Activated naive CD8-positive, alpha-beta T cell treated with anti-CD3 and anti-CD28 coated beads, Interleukin-2, amount 10 ng/mL, durations not matched to agents 7 days and 5 days (primary cell): ENCODE data around the gene ZNF326. TPM values are rescaled to one million over a fixed set of nuclear protein-coding genes. Genes with fewer than 3 reads are reported as not detected.
"Not testable (repeated sequence)": the region's sequence is repeated elsewhere in the genome, so short reads cannot be mapped to it uniquely, and the experiment has no call there.

Experiments
- ATAC-seq: fragments of 150-1000 bp; cut with Tn5 transposase; one replicate; pipeline ENCODE4 v1.10.0; 2021; ENCODE audit warnings: low read depth, moderate library complexity
- POLR2A ChIA-PET: fragments of 350-600 bp; sonication (Branson Sonifier 250); formaldehyde crosslinking; loops from one replicate; lab custom pipeline; 2021; ENCODE audit warnings: antibody characterized with exemption; lab: Charles Lee
- DNase-seq: peaks from one replicate; pipeline ENCODE4 v3.0.0; 2021
- H3K27ac Mint-ChIP-seq: one replicate; pipeline ENCODE4 v1.8.0; 2022; ENCODE audit warnings: mild to moderate bottlenecking, mixed read lengths
- H3K27me3 Mint-ChIP-seq: one replicate; pipeline ENCODE4 v1.8.0; 2022; ENCODE audit warnings: mild to moderate bottlenecking, moderate library complexity, mixed read lengths
- H3K36me3 Mint-ChIP-seq: one replicate; pipeline ENCODE4 v1.8.0; 2021; ENCODE audit warnings: mild to moderate bottlenecking, mixed read lengths
- H3K4me1 Mint-ChIP-seq: one replicate; pipeline ENCODE4 v1.8.0; 2021; ENCODE audit warnings: mixed read lengths
- H3K4me3 Mint-ChIP-seq: one replicate; pipeline ENCODE4 v1.8.0; 2022; ENCODE audit warnings: mild to moderate bottlenecking, moderate library complexity, mixed read lengths
- H3K9me3 Mint-ChIP-seq: one replicate; pipeline ENCODE4 v1.8.0; 2021; ENCODE audit warnings: mixed read lengths
- total RNA-seq, 2 experiments: library from RNA; stranded (reverse); gene quantifications; one replicate each; pipeline ENCODE4 v1.2.3, GENCODE V29; 2021

ZNF326 gene
- total RNA-seq, 2 experiments from 2014 or later = 18.1 to 18.2 TPM

DNA sequence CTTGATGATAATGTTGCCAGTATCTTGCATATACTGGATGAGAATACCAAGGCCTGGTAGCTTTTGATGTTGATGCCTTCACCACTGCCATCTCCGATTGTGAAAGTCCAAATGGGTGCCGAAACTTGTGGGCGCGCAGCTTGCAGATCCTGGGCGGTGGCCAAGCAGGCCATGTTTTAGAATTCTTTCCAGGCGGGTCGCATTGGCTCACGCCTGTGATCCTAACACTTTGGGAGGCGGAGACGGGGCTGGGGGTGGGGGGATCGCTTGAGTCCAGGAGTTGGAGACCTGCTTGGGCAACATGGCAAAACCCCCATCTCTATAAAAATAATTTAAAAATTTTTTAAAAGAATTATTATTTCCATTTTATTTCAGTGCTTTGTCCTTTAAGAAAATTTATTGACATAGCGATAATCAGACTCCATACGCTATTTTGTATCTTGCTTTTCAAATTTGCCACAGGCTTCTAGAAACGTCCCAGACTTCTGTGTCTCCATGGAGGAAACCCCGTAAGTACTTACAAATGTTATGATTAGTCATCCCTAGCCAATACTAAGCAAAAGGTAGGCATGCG is 592 bp upstream of the ZNF326 start:
- Mint-ChIP-seq H3K27ac (peak overlapping the region; percentile 92), H3K4me1 (peaks cover 19% of the 10 kb centered on the region), H3K36me3 (peaks cover 9% of the 10 kb centered on the region), H3K4me3 (peak overlapping the region; percentile 91), H3K27me3 (peaks cover 9% of the 10 kb centered on the region), H3K9me3 (no peaks in the 10 kb centered on the region)
- no peak for ATAC-seq
- POLR2A ChIA-PET = interaction anchor here (1.0 to 1.1 kb wide), 2 partner anchors 151 to 382 kb away, joined by 3 to 4 read pairs; no protein-coding TSS in a partner anchor
- DNase-seq = no peak

DNA sequence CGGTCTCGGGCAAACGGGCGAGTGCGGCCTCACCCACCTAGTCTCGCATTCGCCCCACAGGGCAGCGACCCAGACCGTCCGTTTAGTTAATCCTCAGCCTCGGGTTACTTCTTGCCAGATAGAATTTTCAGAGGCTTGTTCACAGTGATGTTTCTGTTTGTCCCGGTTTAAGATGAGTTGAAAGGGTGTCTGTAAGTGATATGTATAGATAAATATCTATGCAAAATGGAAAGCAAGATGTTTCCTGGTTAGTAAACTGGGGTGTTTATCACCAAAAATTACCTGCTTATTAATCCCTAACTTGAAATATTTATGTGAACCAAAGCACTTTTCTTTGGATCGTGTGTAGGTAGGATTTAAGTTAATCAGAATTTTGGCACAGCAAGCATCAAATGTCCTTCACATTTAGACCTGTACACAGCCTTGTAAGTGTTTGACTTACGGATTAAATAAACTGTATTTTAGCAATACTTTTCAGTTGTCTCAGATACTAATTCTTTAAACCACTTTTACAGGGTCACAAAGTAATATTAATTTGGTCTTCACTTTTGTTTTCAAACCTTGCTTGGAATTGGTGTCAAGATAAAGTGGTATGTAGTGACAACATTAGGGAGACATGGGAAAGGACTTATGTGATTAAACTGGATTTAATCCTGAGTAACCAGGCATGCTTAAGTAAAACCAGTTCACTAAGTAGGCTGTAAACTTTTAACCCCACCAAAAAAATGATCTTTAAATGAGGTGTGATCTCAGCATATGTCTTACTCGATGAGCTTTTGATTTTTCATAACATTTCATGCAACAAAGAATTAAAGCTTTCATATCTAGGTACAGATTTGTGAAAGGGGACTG is 914 bp downstream of the ZNF326 start:
- H3K4me1 Mint-ChIP-seq = peaks cover 24% of the 10 kb centered on the region
- peaks cover 5% of the 10 kb centered on the region for H3K27me3 Mint-ChIP-seq
- ATAC-seq = no peak
- peak overlapping the region; percentile 96 for H3K27ac Mint-ChIP-seq
- H3K36me3 Mint-ChIP-seq = peaks cover 11% of the 10 kb centered on the region
- H3K9me3 Mint-ChIP-seq = no peaks in the 10 kb centered on the region
- POLR2A ChIA-PET = interaction anchor here (0.6 to 1.1 kb wide), 4 partner anchors 145 to 384 kb away, joined by 3 to 4 read pairs (median 3); partner anchors contain the start of gene LRRC8D
- DNase-seq = no peak
- H3K4me3 Mint-ChIP-seq = peak overlapping the region; percentile 97

DNA sequence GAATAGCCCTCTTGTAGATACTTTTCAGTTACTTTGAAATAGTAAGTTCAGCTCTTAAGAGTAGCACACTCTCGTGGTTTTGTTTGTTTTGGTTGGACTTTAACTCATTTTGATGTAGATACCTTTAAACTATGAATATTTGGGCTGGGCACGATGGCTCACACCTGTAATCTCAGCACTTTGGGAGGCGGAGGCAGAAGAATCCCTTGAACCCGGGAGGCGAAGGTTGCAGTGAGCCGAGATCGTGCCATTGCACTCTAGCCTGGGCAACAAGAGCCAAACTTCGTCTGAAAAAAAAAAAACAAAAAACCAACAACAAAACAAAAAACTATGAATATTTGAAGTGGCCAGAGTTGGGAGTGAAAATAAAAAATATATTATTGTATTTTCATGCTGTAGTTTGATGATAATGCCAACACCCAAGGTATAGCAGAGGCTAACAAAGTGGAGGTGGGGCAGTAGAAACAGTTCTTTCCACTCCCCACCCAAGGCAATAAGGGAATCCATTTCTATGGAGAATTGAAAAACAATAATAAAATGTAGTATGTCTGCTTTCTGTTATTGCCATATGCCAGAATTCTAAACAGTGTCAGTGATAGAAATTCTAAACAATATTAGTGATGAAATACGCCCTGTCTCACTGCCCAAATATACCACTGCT is 1.7 kb downstream of the ZNF326 start:
- DNase-seq (no peak), ATAC-seq (no peak)
- POLR2A ChIA-PET = no interaction called here
- Mint-ChIP-seq H3K9me3 (no peaks in the 10 kb centered on the region), H3K4me3 (peak overlapping the region; percentile 97), H3K27ac (peak overlapping the region; percentile 28), H3K27me3 (no peaks in the 10 kb centered on the region), H3K4me1 (peaks cover 23% of the 10 kb centered on the region), H3K36me3 (peaks cover 11% of the 10 kb centered on the region)

DNA sequence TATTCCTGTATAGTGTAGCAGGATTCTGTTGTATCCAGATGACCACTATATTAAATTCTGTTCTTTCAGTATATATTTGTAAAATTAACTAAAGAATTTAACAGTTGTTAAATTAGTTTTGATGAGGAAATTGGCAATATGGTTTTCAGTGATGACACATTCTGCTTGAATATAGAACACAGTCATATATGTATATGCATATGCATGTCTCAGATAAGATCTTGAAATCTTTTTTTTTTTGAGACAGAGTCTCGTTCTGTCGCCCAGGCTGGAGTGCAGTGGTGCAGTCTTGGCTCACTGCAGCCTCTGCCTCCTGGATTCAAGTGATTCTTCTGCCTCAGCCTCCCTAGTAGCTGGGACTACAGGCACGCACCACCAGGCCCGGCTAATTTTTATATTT is 2.2 kb downstream of the ZNF326 start:
- ATAC-seq, H3K27me3 Mint-ChIP-seq, H3K9me3 Mint-ChIP-seq, H3K4me3 Mint-ChIP-seq, DNase-seq, H3K27ac Mint-ChIP-seq, POLR2A ChIA-PET: not testable (repeated sequence)
- Mint-ChIP-seq H3K4me1 (peaks cover 23% of the 10 kb centered on the region), H3K36me3 (peaks cover 11% of the 10 kb centered on the region)

DNA sequence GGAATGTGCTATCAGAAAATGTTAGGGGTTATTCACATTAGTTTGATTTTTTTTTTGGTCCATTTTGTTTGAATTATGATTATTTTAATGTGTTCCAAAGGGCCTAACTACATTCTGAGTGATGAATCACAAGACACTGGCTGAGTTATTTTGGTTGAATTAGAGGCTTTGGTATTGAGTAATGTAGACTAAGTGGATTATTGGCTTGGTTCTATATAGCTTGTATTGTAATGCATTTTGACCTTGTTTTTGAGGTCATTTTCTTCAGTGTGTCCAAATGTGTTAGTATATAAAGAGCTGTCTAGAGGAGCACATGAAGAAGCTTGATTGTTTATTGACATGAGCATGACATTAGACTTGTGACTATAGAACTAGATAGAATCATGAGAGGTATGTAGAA is 3.4 kb downstream of the ZNF326 start:
- peaks cover 22% of the 10 kb centered on the region for H3K4me1 Mint-ChIP-seq

DNA sequence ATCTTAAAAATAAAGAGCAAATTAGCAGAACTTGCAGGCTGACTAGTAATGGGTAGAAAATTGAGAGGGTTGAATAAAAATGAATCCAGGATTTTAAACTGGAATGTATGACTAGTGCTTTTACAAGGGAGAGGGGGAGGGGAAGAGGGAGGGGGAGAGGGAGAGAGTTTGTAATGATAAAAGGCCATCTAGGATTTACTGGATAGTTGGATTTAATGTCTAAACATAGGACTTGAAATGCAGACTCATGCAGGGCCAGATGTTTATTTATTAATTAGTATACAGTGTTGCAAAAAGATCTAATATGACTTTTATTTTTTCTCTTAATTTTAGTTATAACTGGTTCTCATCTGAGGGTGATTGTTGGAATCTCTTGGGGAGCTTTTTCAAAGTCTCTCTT is 4.3 kb downstream of the ZNF326 start:
- no peak overlapping the region for H3K27ac Mint-ChIP-seq
- no peak overlapping the region for H3K4me3 Mint-ChIP-seq
- no peaks in the 10 kb centered on the region for H3K9me3 Mint-ChIP-seq
- H3K27me3 Mint-ChIP-seq = no peaks in the 10 kb centered on the region
- H3K36me3 Mint-ChIP-seq = peaks cover 11% of the 10 kb centered on the region
- no peak for ATAC-seq
- POLR2A ChIA-PET = no interaction called here
- DNase-seq = no peak
- H3K4me1 Mint-ChIP-seq = peaks cover 22% of the 10 kb centered on the region

More for the DNA sequence above, 3.4 kb downstream of the ZNF326 start:
- Mint-ChIP-seq H3K36me3 (peaks cover 11% of the 10 kb centered on the region), H3K27ac (no peak overlapping the region), H3K4me3 (no peak overlapping the region), H3K27me3 (no peaks in the 10 kb centered on the region), H3K9me3 (no peaks in the 10 kb centered on the region)
- POLR2A ChIA-PET = no interaction called here
- no peak for ATAC-seq
- DNase-seq = no peak

DNA sequence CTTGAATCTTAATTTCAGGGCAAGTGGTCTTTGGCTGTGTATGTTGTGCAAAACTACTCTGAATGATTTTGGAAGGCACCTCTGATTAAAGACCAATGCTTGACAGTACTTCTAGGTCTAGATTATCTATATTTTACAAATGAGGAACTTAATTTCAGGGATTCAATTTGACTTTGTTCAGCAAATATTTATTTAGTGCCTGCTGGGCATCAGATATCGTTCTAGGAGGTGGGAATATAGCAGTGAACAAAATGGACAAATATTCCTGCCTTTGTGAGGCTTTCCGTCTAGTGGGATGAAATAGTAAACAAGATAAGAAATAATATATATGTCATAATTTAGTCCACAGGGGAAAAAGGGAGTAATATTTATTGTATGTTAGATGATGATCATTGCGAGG is 4.7 kb downstream of the ZNF326 start:
- no peak overlapping the region for H3K4me3 Mint-ChIP-seq
- H3K36me3 Mint-ChIP-seq = peaks cover 11% of the 10 kb centered on the region
- H3K27ac Mint-ChIP-seq = no peak overlapping the region
- H3K9me3 Mint-ChIP-seq = no peaks in the 10 kb centered on the region
- ATAC-seq (no peak), DNase-seq (no peak)
- H3K27me3 Mint-ChIP-seq = no peaks in the 10 kb centered on the region
- H3K4me1 Mint-ChIP-seq = peaks cover 22% of the 10 kb centered on the region
- POLR2A ChIA-PET = no interaction called here

DNA sequence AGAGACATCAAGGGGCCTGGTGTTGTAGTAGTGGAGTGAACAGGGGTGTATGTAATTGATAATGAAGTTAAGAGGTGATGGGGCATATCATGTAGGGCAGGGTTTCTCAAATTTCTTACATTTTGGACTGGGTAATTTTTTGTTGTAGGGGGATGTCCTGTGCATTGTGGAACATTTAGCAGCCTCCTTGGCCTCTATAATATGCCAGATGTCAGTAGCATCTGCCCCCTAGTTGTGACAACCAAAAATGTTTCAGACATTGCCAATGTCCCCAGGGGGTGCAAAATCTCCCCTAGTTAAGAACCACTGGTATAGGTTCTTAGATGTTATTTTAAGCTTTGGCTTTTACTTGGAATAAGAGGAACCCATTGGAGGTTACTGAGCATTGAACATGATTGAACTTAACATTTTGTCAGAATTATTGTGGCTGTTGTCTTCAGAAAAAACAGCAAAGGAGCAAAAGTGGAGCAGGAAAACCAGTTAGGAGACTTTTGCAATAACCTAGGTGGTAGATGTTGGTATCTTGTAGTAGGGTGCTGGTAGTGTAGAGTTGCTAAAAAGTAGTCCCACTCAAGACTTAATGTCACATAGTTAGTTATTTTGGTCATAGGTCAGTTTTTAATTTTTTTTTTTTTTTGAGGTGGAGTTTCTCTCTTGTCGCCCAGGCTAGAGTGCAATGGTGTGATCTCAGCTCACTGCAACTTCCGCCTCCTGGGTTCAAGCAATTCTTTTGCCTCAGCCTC is 6.2 kb downstream of the ZNF326 start:
- Mint-ChIP-seq H3K9me3 (no peaks in the 10 kb centered on the region), H3K27me3 (no peaks in the 10 kb centered on the region), H3K4me1 (peaks cover 22% of the 10 kb centered on the region), H3K27ac (no peak overlapping the region), H3K36me3 (peaks cover 14% of the 10 kb centered on the region), H3K4me3 (no peak overlapping the region)
- POLR2A ChIA-PET = interaction anchor here (0.6 kb wide), 1 partner anchor 344 kb away, joined by 5 read pairs; no protein-coding TSS in a partner anchor
- no peak for DNase-seq
- ATAC-seq = no peak

DNA sequence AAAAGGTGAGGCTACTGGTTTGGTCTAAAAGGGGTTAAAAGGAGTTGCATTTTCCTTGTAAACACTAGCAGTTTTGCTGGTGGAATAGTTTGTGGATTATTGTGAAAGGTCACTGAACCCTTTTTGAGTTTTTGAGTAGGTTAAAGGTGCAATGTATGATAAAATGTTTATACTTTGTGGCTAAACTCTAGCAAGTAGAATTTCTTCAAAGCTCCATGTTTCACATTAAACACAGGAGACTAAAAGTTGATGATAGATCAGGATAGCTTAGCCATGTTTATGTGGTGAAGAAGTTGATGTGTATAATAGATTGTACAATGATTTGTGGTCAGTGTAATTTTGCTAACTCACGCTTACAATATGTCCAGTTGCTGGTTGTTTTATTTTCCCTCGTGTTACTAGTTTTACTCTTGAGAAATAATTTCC is 13.1 kb downstream of the ZNF326 start:
- H3K36me3 Mint-ChIP-seq = peaks cover 35% of the 10 kb centered on the region
- POLR2A ChIA-PET = no interaction called here
- peaks cover 3% of the 10 kb centered on the region for H3K4me1 Mint-ChIP-seq
- no peak overlapping the region for H3K4me3 Mint-ChIP-seq
- no peaks in the 10 kb centered on the region for H3K9me3 Mint-ChIP-seq
- no peak for ATAC-seq
- DNase-seq = no peak
- H3K27ac Mint-ChIP-seq = no peak overlapping the region
- no peaks in the 10 kb centered on the region for H3K27me3 Mint-ChIP-seq

DNA sequence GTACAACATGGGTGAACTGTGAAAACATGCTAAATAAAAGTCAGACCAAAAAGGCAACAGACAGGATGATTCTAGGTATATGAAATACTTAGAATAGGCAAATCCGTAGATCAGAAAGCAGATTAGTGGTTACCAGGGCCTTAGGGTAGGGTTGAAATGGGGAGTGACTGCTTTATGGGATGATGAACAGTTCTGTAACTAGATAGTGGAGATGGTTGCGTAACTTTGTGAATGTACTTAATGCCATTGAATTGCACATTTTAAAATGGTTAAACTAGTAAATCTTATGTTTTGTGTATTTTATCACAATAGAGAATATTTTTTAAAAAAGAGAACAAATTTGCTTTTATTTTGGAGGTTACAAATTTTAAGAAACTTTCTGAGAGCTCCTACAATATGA is 17.4 kb downstream of the ZNF326 start:
- Mint-ChIP-seq H3K9me3 (no peaks in the 10 kb centered on the region), H3K4me1 (peaks cover 1% of the 10 kb centered on the region), H3K27ac (no peak overlapping the region), H3K4me3 (no peak overlapping the region), H3K27me3 (no peaks in the 10 kb centered on the region), H3K36me3 (peaks cover 54% of the 10 kb centered on the region)
- ATAC-seq (no peak), DNase-seq (no peak)
- POLR2A ChIA-PET = no interaction called here

DNA sequence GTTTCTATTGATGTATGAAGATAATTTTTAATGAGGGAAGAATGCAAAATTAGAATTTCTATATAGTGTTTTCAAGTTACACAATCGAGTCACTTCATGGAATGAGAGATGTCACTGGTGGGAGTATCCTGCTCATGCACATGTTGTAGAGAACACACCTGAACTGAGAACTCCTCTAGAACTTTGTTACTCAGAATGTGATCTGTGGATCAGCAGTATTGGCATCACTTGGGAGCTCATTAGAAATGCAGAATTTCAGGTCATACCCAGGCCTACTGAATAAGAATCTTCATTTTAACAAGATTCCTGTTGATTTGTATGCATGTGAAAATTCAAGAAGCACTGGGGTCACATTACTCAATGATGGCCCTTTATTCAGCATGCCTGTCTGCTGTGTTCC is 28.8 kb downstream of the ZNF326 start:
- Mint-ChIP-seq H3K36me3 (peaks cover 84% of the 10 kb centered on the region), H3K27ac (no peak overlapping the region), H3K4me3 (no peak overlapping the region), H3K9me3 (peaks cover 12% of the 10 kb centered on the region), H3K4me1 (no peaks in the 10 kb centered on the region), H3K27me3 (no peaks in the 10 kb centered on the region)
- ATAC-seq (no peak), DNase-seq (no peak)
- POLR2A ChIA-PET = no interaction called here

DNA sequence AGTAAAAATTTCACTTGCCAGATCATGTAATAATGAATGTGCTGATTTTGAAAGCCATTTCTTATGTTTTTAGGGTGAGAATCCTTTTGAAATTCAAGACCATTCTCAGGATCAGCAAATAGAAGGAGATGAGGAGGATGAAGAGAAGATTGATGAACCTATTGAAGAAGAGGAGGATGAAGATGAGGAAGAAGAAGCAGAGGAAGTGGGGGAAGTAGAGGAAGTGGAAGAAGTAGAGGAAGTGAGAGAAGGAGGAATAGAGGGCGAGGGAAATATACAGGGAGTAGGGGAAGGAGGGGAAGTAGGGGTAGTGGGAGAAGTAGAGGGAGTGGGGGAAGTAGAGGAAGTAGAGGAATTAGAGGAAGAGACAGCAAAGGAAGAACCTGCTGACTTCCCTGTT is 32.4 kb downstream of the ZNF326 start:
- DNase-seq = no peak
- peaks cover 59% of the 10 kb centered on the region for H3K36me3 Mint-ChIP-seq
- H3K27me3 Mint-ChIP-seq = no peaks in the 10 kb centered on the region
- H3K9me3 Mint-ChIP-seq = peaks cover 9% of the 10 kb centered on the region
- no peaks in the 10 kb centered on the region for H3K4me1 Mint-ChIP-seq
- ATAC-seq = no peak
- H3K27ac Mint-ChIP-seq = no peak overlapping the region
- POLR2A ChIA-PET = no interaction called here
- no peak overlapping the region for H3K4me3 Mint-ChIP-seq

DNA sequence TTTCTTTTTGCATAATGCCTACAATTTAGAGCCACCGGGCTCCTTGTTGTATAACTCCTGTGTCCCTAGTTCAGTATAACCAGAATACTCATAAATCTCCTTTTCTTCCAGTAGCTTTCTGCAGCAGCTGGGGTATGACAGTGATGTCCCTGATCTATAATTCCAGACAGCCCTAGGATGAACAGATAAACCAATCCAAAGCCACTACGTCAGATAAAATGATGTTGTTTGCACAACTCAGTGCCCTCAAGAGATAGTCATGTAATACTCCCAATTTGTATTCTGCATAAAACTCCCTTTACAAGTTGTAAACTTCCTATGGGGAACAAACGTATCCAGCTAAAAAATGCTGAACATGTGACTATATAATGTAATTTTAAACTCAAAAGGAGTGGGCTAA is 44.7 kb downstream of the ZNF326 start:
- no peaks in the 10 kb centered on the region for H3K9me3 Mint-ChIP-seq
- no peaks in the 10 kb centered on the region for H3K27me3 Mint-ChIP-seq
- H3K4me1 Mint-ChIP-seq = no peaks in the 10 kb centered on the region
- POLR2A ChIA-PET = no interaction called here
- ATAC-seq (no peak), DNase-seq (no peak)
- no peaks in the 10 kb centered on the region for H3K36me3 Mint-ChIP-seq
- H3K4me3 Mint-ChIP-seq = no peak overlapping the region
- H3K27ac Mint-ChIP-seq = no peak overlapping the region
